HG03571 (cell line): Measurements from ENCODE around the gene FEN1.

Source experiments
- ATAC-seq: cut with Tn5 transposase; IDR thresholded peaks from one replicate; pipeline ENCODE4 v1.9.1; 2021; ENCODE audit not compliant: unreplicated experiment

FEN1 gene

GRCh38 chr11:61792310-61793082 is at the start of gene FEN1, which contains the start of gene TMEM258:
TSS of gene FEN1 (plus strand) at chr11:61792911. CDS start at chr11:61795362, 2,451 bp downstream.
TSS of gene TMEM258 (minus strand) at chr11:61792599. CDS start at chr11:61792558, 41 bp downstream.
- peak; percentile 80 for ATAC-seq

- ATAC-seq: no peak
Observed at GRCh38 chr11:61743486-61744095, 49.1 kb upstream of the FEN1 start.

- no peak for ATAC-seq
Observed at GRCh38 chr11:61744181-61744580, 48.5 kb upstream of the FEN1 start.

- no peak for ATAC-seq
Observed at GRCh38 chr11:61744609-61745156, 48.0 kb upstream of the FEN1 start.

GRCh38 chr11:61745781-61746441 is 46.8 kb upstream of the FEN1 start:
- no peak for ATAC-seq

GRCh38 chr11:61746442-61747191 is 46.1 kb upstream of the FEN1 start:
- ATAC-seq: no peak

GRCh38 chr11:61747192-61747966 is 45.3 kb upstream of the FEN1 start:
- ATAC-seq: no peak

GRCh38 chr11:61747967-61748285 is 44.8 kb upstream of the FEN1 start:
- no peak for ATAC-seq

GRCh38 chr11:61749591-61750217 is 43.0 kb upstream of the FEN1 start:
- ATAC-seq: no peak

GRCh38 chr11:61750631-61751273 is 42.0 kb upstream of the FEN1 start:
- ATAC-seq: no peak

- ATAC-seq: no peak
Observed at GRCh38 chr11:61751384-61751783, 41.3 kb upstream of the FEN1 start.

- ATAC-seq: no peak
Observed at GRCh38 chr11:61752117-61752924, 40.4 kb upstream of the FEN1 start, which contains the start of gene MYRF. TSS of gene MYRF (plus strand) at chr11:61752636. CDS start at chr11:61752745, 109 bp downstream.

GRCh38 chr11:61752925-61753521 is 39.7 kb upstream of the FEN1 start:
- no peak for ATAC-seq

- ATAC-seq: no peak
Observed at GRCh38 chr11:61753672-61754071, 39.0 kb upstream of the FEN1 start.

GRCh38 chr11:61754534-61755482 is 37.9 kb upstream of the FEN1 start:
- ATAC-seq: no peak

- ATAC-seq: no peak
Observed at GRCh38 chr11:61756147-61756451, 36.6 kb upstream of the FEN1 start.
